Measurements from ENCODE around the gene MSI2.
"Not testable (repeated sequence)": the region's sequence is repeated elsewhere in the genome, so short reads cannot be mapped to it uniquely, and the experiment has no call there.

Gene MSI2

DNA sequence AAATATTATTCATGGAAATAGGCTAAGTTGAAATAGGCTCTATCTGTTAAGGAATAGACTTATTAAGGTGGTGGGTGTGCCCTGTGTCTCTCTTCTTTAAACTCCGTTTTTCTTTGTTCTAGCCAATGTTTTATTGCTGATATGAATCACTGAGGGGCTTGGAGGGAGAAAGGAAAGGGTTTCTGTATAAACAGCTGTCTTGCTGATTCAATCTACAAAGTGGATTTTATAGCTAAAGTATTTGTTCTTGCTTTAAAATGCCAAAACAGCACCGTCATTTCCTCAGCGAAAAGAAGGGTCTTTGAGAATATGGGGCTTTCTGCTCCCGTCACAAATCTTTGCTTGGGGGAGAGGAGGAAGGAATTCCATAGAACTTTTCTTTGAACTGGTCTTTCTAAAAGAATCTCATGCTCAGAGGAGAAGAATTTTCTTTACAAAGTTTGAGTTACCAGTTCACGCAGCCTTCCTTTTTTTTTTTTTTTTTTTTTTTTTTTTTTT, 39.3 kb downstream of the MSI2 start:
- FAIRE-seq (no peak), DNase-seq (ENCODE audit: insufficient read length) (no peak)
- no peak for TF ChIP-seq POLR2A (IDR thresholded peaks at IDR 0.05; ENCODE audit: low read depth, low read length)
- TF ChIP-seq POLR2AphosphoS5 (IDR thresholded peaks at IDR 0.05; ENCODE audit: low read depth, low read length), result no peak
- no peak for TF ChIP-seq TAF1 (IDR thresholded peaks at IDR 0.05; ENCODE audit: borderline replicate concordance, low read depth, low read length)

DNA sequence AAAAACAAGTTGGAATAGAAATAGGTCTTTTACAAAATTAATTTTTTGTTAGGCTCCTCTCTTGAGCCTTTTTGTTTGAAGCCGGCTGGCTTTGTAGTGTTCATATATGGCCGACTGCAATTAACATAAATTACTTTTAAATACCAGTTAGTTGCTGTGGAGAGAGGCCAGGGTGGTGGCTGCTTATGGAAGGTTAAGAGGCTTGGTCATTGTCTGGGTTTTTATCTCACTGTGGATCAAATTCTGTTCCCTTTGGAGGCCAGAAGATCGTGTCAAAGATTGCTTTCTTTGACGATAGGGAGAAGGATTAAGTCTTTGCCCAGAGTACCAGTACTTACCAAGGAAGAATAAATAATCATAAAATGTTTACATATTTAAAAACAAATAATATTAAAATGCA, 39.9 kb downstream of the MSI2 start:
- TF ChIP-seq POLR2AphosphoS5 (IDR thresholded peaks at IDR 0.05; ENCODE audit: low read depth, low read length), result no peak
- TF ChIP-seq POLR2A (IDR thresholded peaks at IDR 0.05; ENCODE audit: low read depth, low read length), result no peak
- no peak for TF ChIP-seq TAF1 (IDR thresholded peaks at IDR 0.05; ENCODE audit: borderline replicate concordance, low read depth, low read length)
- FAIRE-seq, result no peak
- no peak for DNase-seq (ENCODE audit: insufficient read length)

DNA sequence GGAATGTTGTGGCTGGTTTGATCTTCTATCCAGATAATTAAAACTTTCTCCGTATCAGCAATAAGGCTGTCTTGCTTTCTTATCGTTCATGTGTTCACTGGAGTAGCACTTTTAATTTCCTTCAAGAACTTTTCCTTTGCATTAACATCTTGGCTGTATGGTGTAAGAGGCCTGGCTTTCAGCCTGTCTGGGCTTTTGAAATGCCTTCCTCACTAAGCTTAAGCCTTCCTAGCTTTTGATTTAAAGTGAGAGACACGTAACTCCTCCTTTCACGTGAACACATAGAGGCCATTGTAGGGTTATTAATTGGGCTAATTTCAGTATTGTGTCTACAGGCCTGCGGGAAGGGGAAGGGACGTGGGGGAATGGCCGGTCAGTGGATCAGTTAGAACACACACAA, 42.9 kb downstream of the MSI2 start:
- DNase-seq (ENCODE audit: insufficient read length), result no peak
- FAIRE-seq, result no peak

GRCh38 chr17:57300592-57300991, 44.3 kb downstream of the MSI2 start:
- FAIRE-seq; DNase-seq (ENCODE audit: insufficient read length): not testable (repeated sequence)

More for the DNA sequence above, 42.9 kb downstream of the MSI2 start:
- no peak for TF ChIP-seq TAF1 (IDR thresholded peaks at IDR 0.05; ENCODE audit: borderline replicate concordance, low read depth, low read length)
- no peak for TF ChIP-seq POLR2A (IDR thresholded peaks at IDR 0.05; ENCODE audit: low read depth, low read length)
- no peak for TF ChIP-seq POLR2AphosphoS5 (IDR thresholded peaks at IDR 0.05; ENCODE audit: low read depth, low read length)

- no peak for TF ChIP-seq TAF1 (IDR thresholded peaks at IDR 0.05; ENCODE audit: borderline replicate concordance, low read depth, low read length)
- TF ChIP-seq POLR2AphosphoS5 (IDR thresholded peaks at IDR 0.05; ENCODE audit: low read depth, low read length), result no peak
- TF ChIP-seq POLR2A (IDR thresholded peaks at IDR 0.05; ENCODE audit: low read depth, low read length), result no peak
- no peak for DNase-seq (ENCODE audit: insufficient read length)
- no peak for FAIRE-seq
Measured at GRCh38 chr17:57302690-57303465, 46.6 kb downstream of the MSI2 start.

DNA sequence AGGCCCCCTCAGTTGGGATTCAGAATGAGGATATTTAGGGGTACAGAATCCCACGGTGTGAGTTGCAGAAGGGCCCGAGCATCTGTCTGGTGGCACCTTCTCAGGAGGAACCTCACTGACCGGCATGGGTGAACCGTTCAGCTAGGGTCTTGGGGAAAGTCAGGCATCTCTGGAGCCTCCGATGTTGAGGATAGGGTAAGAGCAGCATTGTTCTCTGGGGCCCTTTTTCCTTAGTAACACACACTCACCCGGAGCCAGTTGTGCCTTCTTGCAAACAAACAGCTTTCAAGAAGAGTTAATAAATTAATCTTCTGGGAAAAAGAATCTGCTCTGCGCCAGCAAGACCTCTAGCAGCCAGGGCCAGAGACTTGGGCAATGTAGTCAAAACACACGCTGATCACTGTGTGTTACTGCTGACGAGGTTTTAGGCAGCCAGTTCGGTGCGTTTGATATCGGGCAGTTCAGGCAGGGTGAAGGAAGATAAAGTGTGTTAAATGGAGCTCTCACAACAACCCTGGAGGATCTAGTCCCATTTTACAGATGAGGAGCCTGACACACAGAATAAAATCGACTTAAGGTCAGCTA, 48.9 kb downstream of the MSI2 start:
- no peak for DNase-seq (ENCODE audit: insufficient read length)
- no peak for FAIRE-seq
- TF ChIP-seq TAF1 (IDR thresholded peaks at IDR 0.05; ENCODE audit: borderline replicate concordance, low read depth, low read length), result no peak
- TF ChIP-seq POLR2A (IDR thresholded peaks at IDR 0.05; ENCODE audit: low read depth, low read length), result no peak

- FAIRE-seq, result no peak
- TF ChIP-seq POLR2AphosphoS5 (IDR thresholded peaks at IDR 0.05; ENCODE audit: low read depth, low read length), result no peak
- TF ChIP-seq TAF1 (IDR thresholded peaks at IDR 0.05; ENCODE audit: borderline replicate concordance, low read depth, low read length), result no peak
- no peak for TF ChIP-seq POLR2A (IDR thresholded peaks at IDR 0.05; ENCODE audit: low read depth, low read length)
- DNase-seq (ENCODE audit: insufficient read length), result no peak
Measured at GRCh38 chr17:57305908-57306504, 49.7 kb downstream of the MSI2 start.

- TF ChIP-seq POLR2AphosphoS5 (IDR thresholded peaks at IDR 0.05; ENCODE audit: low read depth, low read length) (no peak), POLR2A (IDR thresholded peaks at IDR 0.05; ENCODE audit: low read depth, low read length) (no peak), TAF1 (IDR thresholded peaks at IDR 0.05; ENCODE audit: borderline replicate concordance, low read depth, low read length) (no peak)
- no peak for FAIRE-seq
Measured at GRCh38 chr17:57308543-57309186, 52.3 kb downstream of the MSI2 start.

DNA sequence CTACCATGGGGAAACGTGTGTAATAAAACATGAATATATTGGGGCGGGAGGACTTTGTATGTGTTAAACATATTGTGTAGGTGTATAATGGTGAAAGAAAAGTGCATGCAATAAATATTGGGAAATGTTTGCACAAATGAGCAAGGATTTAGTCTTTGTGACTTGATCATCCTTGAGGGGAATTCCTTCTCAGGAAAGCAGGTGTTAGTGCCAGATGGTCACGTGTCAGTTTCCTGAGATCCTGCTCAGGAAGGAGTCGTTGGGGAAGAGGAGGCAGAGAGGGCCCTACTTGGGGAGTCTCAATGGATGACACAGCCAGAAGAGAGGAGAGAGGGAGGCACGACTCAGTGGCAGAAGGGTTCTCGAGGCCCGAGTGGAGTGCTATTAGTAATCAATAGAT, 53.2 kb downstream of the MSI2 start:
- FAIRE-seq (no peak), DNase-seq (ENCODE audit: insufficient read length) (no peak)
- TF ChIP-seq POLR2A (IDR thresholded peaks at IDR 0.05; ENCODE audit: low read depth, low read length) (no peak), POLR2AphosphoS5 (IDR thresholded peaks at IDR 0.05; ENCODE audit: low read depth, low read length) (no peak), TAF1 (IDR thresholded peaks at IDR 0.05; ENCODE audit: borderline replicate concordance, low read depth, low read length) (no peak)

More at GRCh38 chr17:57308543-57309186, 52.3 kb downstream of the MSI2 start:
- no peak for DNase-seq (ENCODE audit: insufficient read length)

DNA sequence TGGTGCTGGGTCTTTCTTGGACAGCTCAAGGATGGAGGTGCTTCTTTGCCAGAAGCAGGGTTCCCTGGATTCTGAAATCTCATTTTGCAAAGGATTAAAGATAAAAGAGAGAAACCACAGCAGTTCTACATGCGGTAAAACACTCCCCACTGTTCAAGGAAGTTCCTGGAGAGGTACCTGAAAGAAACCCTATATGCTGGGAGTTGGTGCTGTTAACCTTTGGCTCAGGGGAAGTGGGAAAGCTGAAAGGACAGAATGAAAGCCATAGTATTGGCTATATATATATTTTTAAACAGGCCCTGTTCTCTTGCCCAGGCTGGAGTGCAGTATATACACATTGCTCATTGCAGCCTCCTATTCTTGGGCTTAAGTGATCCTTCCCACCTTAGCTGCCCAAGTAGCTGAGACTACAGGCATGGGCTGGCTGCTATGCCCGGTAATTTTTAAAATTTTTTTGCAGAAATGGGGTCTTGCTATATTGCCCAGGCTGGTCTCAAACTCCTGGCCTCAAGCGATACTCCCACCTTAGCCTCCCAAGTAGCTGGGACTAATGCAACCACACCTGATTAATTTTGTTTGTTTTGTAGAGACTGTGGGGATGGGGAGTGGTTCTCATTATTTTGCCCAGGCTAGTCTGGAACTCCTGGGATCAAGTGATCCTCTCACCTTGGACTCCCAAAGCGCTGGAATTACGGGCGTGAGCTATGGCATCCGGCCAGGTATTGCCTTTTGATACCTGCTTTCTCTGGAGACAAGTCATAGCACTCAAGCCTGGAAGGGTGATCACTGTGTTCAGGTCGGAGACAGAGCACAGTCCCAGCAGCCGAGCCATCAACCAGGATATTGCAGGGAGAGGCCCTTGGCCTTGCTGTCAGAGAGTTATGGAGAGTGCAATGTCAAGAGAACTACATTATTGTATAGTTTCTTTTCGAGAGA, 55.2 kb downstream of the MSI2 start:
- no peak for FAIRE-seq
- TF ChIP-seq POLR2AphosphoS5 (IDR thresholded peaks at IDR 0.05; ENCODE audit: low read depth, low read length), result no peak
- no peak for TF ChIP-seq TAF1 (IDR thresholded peaks at IDR 0.05; ENCODE audit: borderline replicate concordance, low read depth, low read length)
- TF ChIP-seq POLR2A (IDR thresholded peaks at IDR 0.05; ENCODE audit: low read depth, low read length), result no peak
- no peak for DNase-seq (ENCODE audit: insufficient read length)

GRCh38 chr17:57312242-57312641, 55.9 kb downstream of the MSI2 start:
- TF ChIP-seq POLR2AphosphoS5 (IDR thresholded peaks at IDR 0.05; ENCODE audit: low read depth, low read length) (no peak), POLR2A (IDR thresholded peaks at IDR 0.05; ENCODE audit: low read depth, low read length) (no peak), TAF1 (IDR thresholded peaks at IDR 0.05; ENCODE audit: borderline replicate concordance, low read depth, low read length) (no peak)
- no peak for FAIRE-seq
- DNase-seq (ENCODE audit: insufficient read length), result no peak
